GM18870 (cell line): ENCODE data around the gene TAF1A.

Experiments used
- ATAC-seq: cut with Tn5 transposase; IDR thresholded peaks from one replicate; pipeline ENCODE4 v1.9.1; 2021; ENCODE audit warnings: moderate library complexity; ENCODE audit not compliant: unreplicated experiment

The TAF1A gene

DNA sequence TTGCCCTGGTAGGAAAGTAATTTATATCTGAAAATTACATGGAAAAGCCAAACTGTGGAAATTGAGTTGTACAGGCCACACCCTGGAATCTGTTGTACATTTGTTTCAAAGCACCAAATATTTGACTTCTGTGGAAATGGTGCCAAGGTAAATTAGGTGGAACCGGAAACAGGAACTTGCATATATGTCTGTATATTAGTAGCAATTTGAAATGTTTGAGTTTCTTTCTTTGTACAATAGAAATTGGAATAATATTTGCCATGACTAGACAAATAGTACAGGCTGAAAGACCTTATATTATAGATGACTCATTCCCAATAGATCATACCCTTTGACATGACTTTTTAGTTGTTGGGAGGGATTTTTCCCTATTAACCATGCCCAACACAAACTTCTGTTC lies 10.5 kb upstream of the TAF1A start:
- no peak for ATAC-seq

- no peak for ATAC-seq
Measured at GRCh38 chr1:222596696-222597095, 7.0 kb upstream of the TAF1A start.

GRCh38 chr1:222594789-222595188 lies 5.1 kb upstream of the TAF1A start:
- no peak for ATAC-seq

DNA sequence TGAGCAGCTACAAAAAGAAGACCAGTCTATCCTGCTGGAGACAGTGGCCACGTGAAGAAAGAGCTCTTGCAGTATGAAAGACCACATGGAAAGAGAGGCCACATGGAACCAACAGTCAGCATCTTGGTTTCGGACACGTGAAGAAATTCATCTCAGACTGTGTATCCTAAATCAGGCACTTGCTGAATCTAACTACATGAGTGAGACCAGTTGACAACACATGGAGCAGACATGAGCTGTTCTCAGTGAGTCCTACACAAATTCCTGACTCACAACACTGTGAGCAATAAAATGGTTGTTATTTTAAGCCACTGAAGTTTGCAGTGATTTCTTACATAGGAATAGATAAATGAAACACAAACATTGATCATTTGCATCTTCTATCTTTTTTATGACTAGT lies 2.4 kb upstream of the TAF1A start:
- no peak for ATAC-seq

GRCh38 chr1:222588135-222588534 lies 1.6 kb downstream of the TAF1A start:
- no peak for ATAC-seq

DNA sequence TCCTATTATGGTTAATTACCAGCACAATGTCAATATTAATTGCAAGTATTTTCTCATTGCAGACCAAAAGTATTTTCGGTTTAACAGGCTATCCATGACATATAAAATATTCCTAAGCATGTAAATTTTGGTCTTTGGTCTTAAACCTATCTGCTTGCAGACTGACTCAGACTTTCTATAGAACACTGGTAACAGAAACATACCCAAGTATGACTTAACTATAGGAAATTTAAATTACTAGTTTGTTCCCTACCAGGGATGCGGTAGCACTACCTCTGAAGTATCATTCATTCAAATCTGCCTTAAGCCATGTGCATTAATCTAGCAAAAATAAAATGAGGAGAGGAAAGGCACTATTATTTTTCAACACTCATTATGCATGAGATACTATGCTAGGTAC lies 2.9 kb downstream of the TAF1A start:
- ATAC-seq, result no peak

DNA sequence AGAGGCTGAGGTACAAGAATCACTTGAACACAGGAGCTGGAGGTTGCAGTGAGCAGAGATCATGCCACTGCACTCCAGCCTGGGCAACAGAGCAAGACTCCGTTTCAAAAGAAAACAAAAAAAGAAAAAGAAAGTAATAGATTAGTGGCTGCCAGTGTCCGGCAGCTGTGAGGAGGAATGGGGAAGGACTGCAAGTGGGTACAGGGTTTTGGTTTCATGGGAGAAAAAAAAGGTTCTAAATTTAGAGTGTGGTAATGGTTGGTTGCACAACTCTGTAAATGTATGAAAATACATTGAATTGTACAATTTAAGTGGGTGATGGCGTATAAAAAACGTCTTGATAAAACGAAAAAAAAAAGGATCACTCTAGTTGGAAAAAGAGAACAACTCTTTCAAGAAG lies 6.7 kb downstream of the TAF1A start:
- peak; percentile 90 for ATAC-seq

DNA sequence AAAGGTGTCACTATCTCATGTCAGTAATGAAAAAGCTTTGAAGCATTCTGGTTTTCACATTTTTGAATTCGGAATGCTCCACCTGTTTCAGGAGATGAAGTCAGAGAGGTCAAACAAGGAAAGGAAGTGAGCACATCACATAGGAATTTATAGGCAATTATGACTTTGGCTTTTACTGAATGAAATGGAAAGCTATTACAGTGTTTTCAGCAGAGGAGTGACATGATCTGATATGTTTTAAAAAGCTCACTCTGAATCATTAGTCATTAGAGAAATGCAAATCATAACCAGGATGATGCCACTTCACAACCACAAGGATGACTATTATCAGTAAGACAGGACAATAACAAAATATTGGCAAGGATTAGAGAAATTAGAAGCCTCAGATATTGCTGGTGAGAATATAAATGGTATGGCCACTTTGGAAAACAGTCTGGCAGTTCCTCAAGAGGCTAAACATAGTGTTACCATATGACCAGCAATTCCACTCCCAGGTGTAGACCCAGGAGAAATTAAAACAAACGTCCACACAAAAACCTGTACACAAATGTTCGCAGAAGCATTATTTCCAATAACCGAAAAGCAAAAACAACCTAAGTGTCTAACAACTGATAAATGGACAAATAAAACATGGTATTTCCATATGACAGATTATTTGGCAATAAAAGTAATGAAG lies 7.5 kb downstream of the TAF1A start:
- ATAC-seq, result peak; percentile 76

DNA sequence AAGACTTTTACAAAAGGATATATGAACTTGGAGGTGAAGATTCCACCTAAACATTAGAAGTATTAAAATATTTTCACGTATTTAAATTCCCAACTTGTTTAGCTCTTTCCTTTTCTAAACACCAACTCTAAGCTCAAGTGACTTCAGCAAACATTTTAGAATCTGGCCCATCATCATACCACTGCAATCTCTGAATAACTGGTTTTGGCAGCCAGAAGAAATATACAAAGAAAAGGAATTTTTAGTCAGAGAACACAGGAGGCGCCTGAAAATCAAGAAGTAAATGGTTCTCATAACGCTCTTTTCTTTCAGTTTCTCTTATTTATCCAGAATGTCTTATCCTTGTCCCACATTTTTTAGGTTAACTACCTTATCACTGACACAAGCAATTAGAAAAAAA lies 10.4 kb downstream of the TAF1A start:
- no peak for ATAC-seq

DNA sequence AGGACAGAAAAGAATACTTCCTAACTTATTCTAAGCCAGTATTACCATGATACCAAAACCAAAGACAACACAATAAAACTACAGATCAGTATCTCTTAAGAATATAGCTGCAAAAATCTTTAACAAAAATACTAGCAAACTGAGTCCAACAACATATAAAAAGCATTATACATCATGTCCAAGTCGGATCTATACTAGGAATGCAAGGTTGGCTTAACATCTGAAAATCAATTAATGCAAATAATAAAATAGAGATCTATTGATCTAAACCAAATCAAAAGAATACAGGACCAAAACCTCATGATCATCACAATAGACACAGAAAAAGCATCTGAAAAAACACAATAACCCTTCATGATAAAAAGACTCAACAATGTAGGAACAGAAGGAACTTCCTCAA lies 18.9 kb downstream of the TAF1A start:
- no peak for ATAC-seq

DNA sequence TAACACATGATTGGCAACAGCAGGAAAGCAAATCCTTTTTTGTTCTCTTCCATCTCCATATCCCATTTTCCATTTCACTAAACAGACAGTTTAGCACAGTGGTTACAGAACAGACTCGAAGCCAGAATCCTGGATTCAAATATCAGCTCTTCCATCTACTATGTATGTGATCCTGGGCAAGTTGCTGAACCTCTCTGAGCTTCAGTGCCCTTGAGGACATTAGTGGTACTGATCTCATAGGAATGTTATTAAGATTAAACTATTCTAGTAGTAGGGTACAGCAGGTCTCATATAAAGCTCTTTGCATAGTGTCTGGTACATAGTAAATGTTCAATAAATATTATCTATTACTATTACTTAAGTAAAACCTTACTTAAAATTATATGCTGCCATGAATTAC lies 28.1 kb downstream of the TAF1A start:
- ATAC-seq, result no peak

- no peak for ATAC-seq
Measured at GRCh38 chr1:222557574-222557973, 32.2 kb downstream of the TAF1A start.

GRCh38 chr1:222557148-222557547 lies 32.6 kb downstream of the TAF1A start:
- no peak for ATAC-seq

DNA sequence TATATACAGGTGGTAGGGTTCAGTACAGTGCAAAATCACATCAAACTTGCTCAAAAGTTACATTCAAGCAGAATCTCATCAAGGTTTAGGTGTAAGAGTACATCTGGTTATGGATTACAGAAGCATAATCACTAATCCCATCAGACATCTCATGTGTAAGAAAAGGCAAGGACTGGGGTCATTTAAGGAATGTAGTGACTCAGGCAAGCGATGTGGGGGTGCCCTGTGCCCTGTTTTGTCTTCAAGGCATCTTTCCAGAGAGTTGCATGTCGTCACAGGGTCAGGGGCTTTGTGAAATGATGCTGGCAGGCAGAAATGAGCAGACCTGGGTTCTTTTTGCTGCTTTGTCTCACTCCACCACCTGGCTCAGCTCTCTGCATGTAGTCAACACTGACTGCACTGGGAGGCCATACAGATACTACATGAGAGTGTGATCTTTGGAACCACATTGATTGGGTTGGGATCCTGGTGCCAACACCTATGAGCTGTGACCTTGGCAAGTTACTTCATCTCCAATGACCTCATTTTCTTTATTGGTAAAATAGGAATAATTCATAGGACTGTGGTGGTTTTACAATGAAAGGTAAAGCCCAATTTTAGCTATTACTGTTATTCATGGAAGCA lies 33.6 kb downstream of the TAF1A start:
- ATAC-seq, result no peak

GRCh38 chr1:222554177-222554576 lies 35.6 kb downstream of the TAF1A start:
- no peak for ATAC-seq

DNA sequence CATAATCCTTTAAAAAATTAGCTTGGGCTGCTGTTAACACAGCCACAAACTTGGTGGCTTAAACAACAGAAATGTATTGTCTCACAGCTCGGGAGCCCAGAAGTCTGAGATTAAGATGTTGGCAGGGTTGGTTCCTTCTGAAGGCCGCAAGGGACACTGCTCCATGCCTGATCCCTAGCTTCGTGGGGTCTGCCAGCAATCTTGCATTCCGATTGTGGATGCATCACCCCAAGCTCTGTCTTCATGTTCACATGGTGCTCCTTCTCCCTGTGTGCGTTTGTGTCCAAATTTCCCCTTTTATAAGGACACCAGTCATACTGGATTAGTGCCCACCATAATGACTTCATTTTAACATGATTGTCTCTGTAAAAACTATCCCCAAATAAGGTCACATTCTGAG lies 36.9 kb downstream of the TAF1A start:
- no peak for ATAC-seq

DNA sequence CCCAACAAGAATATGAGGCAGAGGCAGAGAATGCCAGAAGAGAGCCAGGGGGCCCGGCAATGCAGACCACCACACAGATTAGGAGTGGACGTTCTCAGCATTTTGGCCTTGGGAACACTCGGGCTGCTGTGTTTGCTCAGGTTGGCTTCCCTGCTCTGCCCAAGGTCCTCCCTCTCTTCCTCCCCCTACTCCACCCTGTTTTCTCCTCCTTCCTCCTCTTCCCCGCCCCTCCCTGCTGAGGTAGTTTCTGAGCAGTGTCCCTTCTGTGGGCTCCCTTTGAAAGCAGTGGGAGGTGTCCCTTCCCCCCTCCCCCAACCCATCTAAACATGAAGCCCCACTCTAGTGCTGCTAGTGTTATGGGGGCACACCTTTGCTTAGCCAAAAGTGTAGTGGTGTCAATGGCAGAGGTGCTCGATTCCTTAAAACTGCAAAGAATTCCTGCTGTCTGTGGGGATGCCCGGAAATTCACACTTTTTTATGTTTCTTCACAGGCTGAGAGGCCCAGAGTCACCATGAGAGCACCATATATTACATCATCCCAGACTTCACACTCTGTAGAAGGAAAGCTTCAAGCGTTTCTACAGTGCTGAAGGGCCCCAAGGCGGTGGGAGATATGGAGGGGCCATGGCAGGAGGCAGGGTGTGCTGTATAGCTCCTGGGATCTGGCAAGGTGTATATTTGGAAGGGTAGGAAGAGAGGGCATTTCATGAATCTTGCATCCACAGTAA lies 41.6 kb downstream of the TAF1A start, which contains the start of gene HHIPL2:
TSS of gene HHIPL2 (minus strand) at position 161 of the 728 bp plus-strand sequence. CDS start at position 101, 60 bp downstream.
- no peak for ATAC-seq

DNA sequence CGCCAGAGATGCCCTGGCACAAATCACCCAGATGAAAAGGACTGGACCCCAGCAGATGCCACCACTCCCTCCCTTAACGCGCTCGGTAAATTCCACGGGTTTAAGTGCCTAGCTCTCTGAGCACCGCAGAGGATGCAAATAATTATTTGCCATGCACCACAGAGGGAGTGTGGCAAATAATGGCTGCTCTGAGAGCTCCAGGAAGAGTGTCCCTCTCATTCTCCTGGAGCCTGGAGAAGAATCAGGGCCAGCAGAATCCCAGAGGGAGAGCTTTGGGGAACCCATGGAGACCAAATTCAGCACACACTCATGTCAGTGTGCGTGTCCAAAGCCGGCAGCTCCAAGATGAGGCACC lies 42.5 kb downstream of the TAF1A start:
- ATAC-seq, result no peak

DNA sequence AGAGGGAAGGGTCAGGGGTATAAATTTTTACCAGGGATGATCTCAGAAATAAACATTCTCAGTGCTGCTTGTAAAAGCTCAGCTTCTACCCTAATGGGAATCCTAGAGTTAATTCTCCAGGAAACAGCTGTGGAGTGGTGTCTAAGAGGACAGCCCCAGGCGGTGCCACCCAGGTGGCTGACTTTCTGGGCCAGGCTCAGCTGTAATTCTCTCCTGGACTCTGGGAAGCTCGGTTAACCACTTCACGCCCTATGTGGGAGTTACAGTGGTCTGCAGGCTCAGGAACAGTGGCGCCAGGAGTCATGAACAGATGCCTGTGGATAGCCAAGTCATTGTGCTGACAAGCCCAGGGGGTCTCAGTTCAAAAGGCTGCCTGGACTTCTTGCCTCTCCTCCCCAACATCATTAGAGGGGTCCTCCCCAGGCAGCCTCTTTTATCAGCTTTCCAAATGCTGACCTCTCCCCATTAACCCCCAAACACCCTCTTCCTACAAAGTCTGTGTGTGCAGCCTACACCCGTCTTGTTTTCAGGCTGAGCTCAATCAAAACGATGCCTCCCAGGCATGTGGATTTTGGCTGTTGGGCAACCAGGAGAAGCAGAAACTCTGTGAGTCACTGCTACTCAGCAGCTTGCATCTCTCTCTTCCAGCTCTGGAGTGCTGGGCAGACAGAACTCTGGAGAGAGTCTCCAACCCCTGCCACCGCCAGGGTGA lies 43.0 kb downstream of the TAF1A start:
- no peak for ATAC-seq

DNA sequence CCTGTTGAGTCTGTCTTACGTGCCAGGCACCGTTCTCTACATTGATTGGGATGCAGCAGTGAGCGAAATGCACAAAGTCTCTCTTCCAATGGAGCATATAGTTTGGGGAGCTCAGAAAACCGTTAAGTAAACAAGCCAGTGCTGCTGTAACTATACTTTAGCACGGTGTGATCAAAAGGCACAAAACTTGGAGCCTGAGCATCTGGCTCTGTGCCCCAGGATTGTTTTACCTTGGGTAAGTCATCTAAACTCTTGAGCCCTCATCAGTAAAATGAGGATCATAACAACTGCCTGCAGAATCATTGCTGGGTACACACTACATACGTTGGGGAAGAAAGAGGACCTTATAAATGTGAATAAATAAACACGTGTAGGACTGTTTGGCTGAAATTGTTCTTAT lies 43.6 kb downstream of the TAF1A start:
- no peak for ATAC-seq

GRCh38 chr1:222543817-222544216 lies 45.9 kb downstream of the TAF1A start:
- no peak for ATAC-seq

- ATAC-seq, result no peak
Measured at GRCh38 chr1:222540598-222540995, 49.1 kb downstream of the TAF1A start.
